Mesenteric fat pad (tissue), 1 donor: Measurements from ENCODE around the gene IKZF1. TPM values are rescaled to one million over a fixed set of nuclear protein-coding genes. Genes with fewer than 3 reads are reported as not detected.

ENCODE experiments used
- DNase-seq: peaks from one replicate; pipeline ENCODE4 v3.0.0-alpha.2; 2020; ENCODE audit warnings: low spot score
- total RNA-seq: library from RNA; stranded (reverse); fragmentation: NEBNext Ultra II Directional; extraction: Animal tissue kit (Norgen Biotek cat#: 25700); gene quantifications from one replicate; pipeline ENCODE4 v1.2.1, GENCODE V29; 2021
- donor health status: DM: yes; HTN: yes; CAD: no.

IKZF1 gene
- total RNA-seq, 1 donor from 2014 or later = 22.0 TPM

GRCh38 chr7:50307368-50308032 lies 3.0 kb downstream of the IKZF1 start:
- DNase-seq = no peak

GRCh38 chr7:50308203-50308531 lies 3.7 kb downstream of the IKZF1 start:
- DNase-seq = no peak

- no peak for DNase-seq
Measured at GRCh38 chr7:50308532-50309385, 4.2 kb downstream of the IKZF1 start.

- DNase-seq = no peak
Measured at GRCh38 chr7:50309721-50310120, 5.2 kb downstream of the IKZF1 start.

GRCh38 chr7:50310361-50310760 lies 5.8 kb downstream of the IKZF1 start:
- DNase-seq = no peak

- no peak for DNase-seq
Measured at GRCh38 chr7:50310956-50311355, 6.4 kb downstream of the IKZF1 start.

- DNase-seq = no peak
Measured at GRCh38 chr7:50312250-50313162, 8.0 kb downstream of the IKZF1 start.

- DNase-seq = no peak
Measured at GRCh38 chr7:50314836-50315592, 10.5 kb downstream of the IKZF1 start.

- DNase-seq = no peak
Measured at GRCh38 chr7:50315739-50316671, 11.5 kb downstream of the IKZF1 start.

- DNase-seq = no peak
Measured at GRCh38 chr7:50317221-50317678, 12.7 kb downstream of the IKZF1 start.

GRCh38 chr7:50317697-50318669 lies 13.5 kb downstream of the IKZF1 start:
- no peak for DNase-seq

- no peak for DNase-seq
Measured at GRCh38 chr7:50321487-50322067, 17.1 kb downstream of the IKZF1 start.

GRCh38 chr7:50324113-50324512 lies 19.6 kb downstream of the IKZF1 start:
- no peak for DNase-seq

GRCh38 chr7:50327443-50327842 lies 22.9 kb downstream of the IKZF1 start:
- no peak for DNase-seq

- no peak for DNase-seq
Measured at GRCh38 chr7:50329775-50330174, 25.3 kb downstream of the IKZF1 start.

- DNase-seq = no peak
Measured at GRCh38 chr7:50330254-50330653, 25.7 kb downstream of the IKZF1 start.

- no peak for DNase-seq
Measured at GRCh38 chr7:50330696-50331095, 26.2 kb downstream of the IKZF1 start.

GRCh38 chr7:50331564-50332208 lies 27.2 kb downstream of the IKZF1 start:
- DNase-seq = no peak
